H1 (cell line): Measurements from ENCODE around the gene CENPB. TPM values are rescaled to one million over a fixed set of nuclear protein-coding genes. Genes with fewer than 3 reads are reported as not detected.

Source experiments
- ATF2 ChIP-seq: IDR thresholded peaks from 2 replicates; pipeline ENCODE4 v1.6.1; 2012; ENCODE audit warnings: low read length, inconsistent platforms
- BACH1 ChIP-seq: IDR thresholded peaks from 2 replicates; pipeline ENCODE4 v1.6.1; 2012; ENCODE audit warnings: low read length, improper control_type of control experiment
- BCL11A ChIP-seq, 2 experiments: IDR thresholded peaks; one replicate each; pipeline ENCODE4 v1.6.1; 2011; ENCODE audit warnings: low read depth in 2 of 2, low read length in 2 of 2, mild to moderate bottlenecking in 2 of 2
- CHD1 ChIP-seq: IDR thresholded peaks from 2 replicates; pipeline ENCODE4 v1.6.1; 2012; ENCODE audit warnings: low read depth, low read length, improper control_type of control experiment
- CHD2 ChIP-seq: IDR thresholded peaks from 2 replicates; pipeline ENCODE4 v1.6.1; 2012; ENCODE audit warnings: low read length, improper control_type of control experiment
- CREB1 ChIP-seq: IDR thresholded peaks from 2 replicates; pipeline ENCODE4 v1.6.1; 2012; ENCODE audit warnings: inconsistent platforms
- CTBP2 ChIP-seq: IDR thresholded peaks from 2 replicates; pipeline ENCODE4 v1.7.0; 2011; ENCODE audit warnings: borderline replicate concordance, mild to moderate bottlenecking, moderate library complexity, mixed read lengths, low read length; ENCODE audit not compliant: insufficient read depth, insufficient read length
- EGR1 ChIP-seq: IDR thresholded peaks from 2 replicates; pipeline ENCODE4 v1.6.1; 2011; ENCODE audit warnings: low read depth, low read length, borderline replicate concordance
- KDM4A ChIP-seq: IDR thresholded peaks from one replicate; pipeline ENCODE4 v1.7.1; 2012; ENCODE audit warnings: low read depth, mild to moderate bottlenecking, moderate library complexity, low read length, inconsistent platforms; ENCODE audit not compliant: severe bottlenecking
- NRF1 ChIP-seq: IDR thresholded peaks from 2 replicates; pipeline ENCODE4 v1.6.1; 2011; ENCODE audit warnings: mild to moderate bottlenecking, low read depth, low read length, improper control_type of control experiment
- POLR2A ChIP-seq, 2 experiments: IDR thresholded peaks; 1 replicate in 1 of 2; 2 replicates in 1 of 2; pipeline ENCODE4 v1.6.1; 2011; ENCODE audit warnings: low read depth in 2 of 2, low read length in 2 of 2, mild to moderate bottlenecking in 2 of 2; ENCODE audit errors: control extremely low read depth in 1 of 2
- POU5F1 ChIP-seq: IDR thresholded peaks from 2 replicates; pipeline ENCODE4 v1.6.1; 2011; ENCODE audit warnings: low read depth, mild to moderate bottlenecking, low read length, moderate library complexity
- SIRT6 ChIP-seq: IDR thresholded peaks from one replicate; pipeline ENCODE4 v1.7.1; 2012; ENCODE audit warnings: low read length, inconsistent platforms
- SP4 ChIP-seq: IDR thresholded peaks from 2 replicates; pipeline ENCODE4 v1.6.1; 2012; ENCODE audit warnings: low read length, inconsistent platforms
- SUZ12 ChIP-seq: fragments of 200-600 bp; sonication (generic); IDR thresholded peaks from 2 replicates; pipeline ENCODE4 v1.6.1; 2012; ENCODE audit warnings: mild to moderate bottlenecking, inconsistent platforms, low read length, moderate library complexity, mixed read lengths
- TAF1 ChIP-seq: IDR thresholded peaks from 2 replicates; pipeline ENCODE4 v1.6.1; 2011; ENCODE audit warnings: mild to moderate bottlenecking, low read depth, low read length
- TBP ChIP-seq: IDR thresholded peaks from 2 replicates; pipeline ENCODE4 v1.6.1; 2011; ENCODE audit warnings: low read depth, low read length, improper control_type of control experiment
- TCF12 ChIP-seq: IDR thresholded peaks from 2 replicates; pipeline ENCODE4 v1.6.1; 2011; ENCODE audit warnings: low read depth, mild to moderate bottlenecking, low read length
- USF2 ChIP-seq: IDR thresholded peaks from 2 replicates; pipeline ENCODE4 v1.6.1; 2011; ENCODE audit warnings: low read length, improper control_type of control experiment
- YY1 ChIP-seq: IDR thresholded peaks from 2 replicates; pipeline ENCODE4 v1.6.1; 2011; ENCODE audit warnings: low read depth, mild to moderate bottlenecking, low read length
- polyA plus RNA-seq, 7 experiments: library from polyadenylated mRNA; depleted of rRNA in 3 of 7; stranded (reverse) in 5 of 7; unstranded in 2 of 7; fragments of >200 nt in 5 of 7; fragments of 200-250 nt in 2 of 7; gene quantifications; 1 replicate in 5 of 7; 2 replicates in 1 of 7; 4 replicates in 1 of 7; pipeline versions ENCODE4 v1.2.1 to v1.2.3, GENCODE V29; 2011 to 2013; ENCODE audit warnings: missing spikeins in 2 of 7, mixed read lengths in 2 of 7
- total RNA-seq: library from RNA; stranded (reverse); fragmentation: NEBNext Ultra II Directional; extraction: Animal tissue kit (Norgen Biotek cat#: 25700); gene quantifications from 2 replicates; pipeline ENCODE4 v1.2.1, GENCODE V29; 2021
- TF ChIP-seq, protein P1 (sequence below): IDR thresholded peaks from 2 replicates; pipeline ENCODE4 v1.6.1; 2012; ENCODE audit warnings: inconsistent platforms
- TF ChIP-seq, protein P2 (sequence below): IDR thresholded peaks from 2 replicates; pipeline ENCODE4 v1.6.1; 2012; ENCODE audit warnings: inconsistent platforms

The CENPB gene
- total and polyA plus RNA-seq, 2 of the 8 experiments (the other 6 are each of a cell fraction or from before 2014, with no cell fraction given), result 17.7 to 51.6 TPM

- TF ChIP-seq TBP, result no peak; the same call in 1 of the 2 replicates
- TF ChIP-seq, protein P1, sequence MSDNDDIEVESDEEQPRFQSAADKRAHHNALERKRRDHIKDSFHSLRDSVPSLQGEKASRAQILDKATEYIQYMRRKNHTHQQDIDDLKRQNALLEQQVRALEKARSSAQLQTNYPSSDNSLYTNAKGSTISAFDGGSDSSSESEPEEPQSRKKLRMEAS, result peak; percentile 91
- no peak for TF ChIP-seq ATF2
- TF ChIP-seq TCF12, result no peak
- peak; percentile 89 for TF ChIP-seq USF2
- no peak for TF ChIP-seq BACH1
- TF ChIP-seq CHD2, result peak; percentile 95
- TF ChIP-seq SP4, result no peak
- peak in 1 of 2 experiments; percentile 71; a peak in 2 of 3 replicates for TF ChIP-seq POLR2A (IDR thresholded peaks at IDR 0.05; ENCODE audit: control extremely low read depth in 1 of 2, low read depth in 2 of 2, low read length in 2 of 2)
- no peak for TF ChIP-seq SIRT6
- no peak for TF ChIP-seq POU5F1
- TF ChIP-seq CREB1, result peak; percentile 75
- no peak for TF ChIP-seq TAF1
- TF ChIP-seq YY1, result 0 out of 2 replicates have a peak, but pooled peaks have one; percentile 27
- TF ChIP-seq NRF1, result no peak
- TF ChIP-seq CHD1, result no peak
- peak; percentile 65; the same call in 1 of the 2 replicates for TF ChIP-seq EGR1
- no peak for TF ChIP-seq SUZ12
- TF ChIP-seq KDM4A, result peak; percentile 94
- TF ChIP-seq, protein P2, sequence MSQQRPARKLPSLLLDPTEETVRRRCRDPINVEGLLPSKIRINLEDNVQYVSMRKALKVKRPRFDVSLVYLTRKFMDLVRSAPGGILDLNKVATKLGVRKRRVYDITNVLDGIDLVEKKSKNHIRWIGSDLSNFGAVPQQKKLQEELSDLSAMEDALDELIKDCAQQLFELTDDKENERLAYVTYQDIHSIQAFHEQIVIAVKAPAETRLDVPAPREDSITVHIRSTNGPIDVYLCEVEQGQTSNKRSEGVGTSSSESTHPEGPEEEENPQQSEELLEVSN, result peak; percentile 75
- no peak for TF ChIP-seq CTBP2
- TF ChIP-seq BCL11A (IDR thresholded peaks at IDR 0.05; ENCODE audit: low read depth in 2 of 2, low read length in 2 of 2), result no peak
These were observed 18.9 kb downstream of the CENPB start, which contains the start of gene ADISSP (continued) for GRCh38 chr20:3767427-3768341.
